GM21529 (cell line): ENCODE results near the gene TET3.

Source experiments
- ATAC-seq: cut with Tn5 transposase; IDR thresholded peaks from one replicate; pipeline ENCODE4 v1.9.1; 2021; ENCODE audit not compliant: unreplicated experiment

The TET3 gene

DNA sequence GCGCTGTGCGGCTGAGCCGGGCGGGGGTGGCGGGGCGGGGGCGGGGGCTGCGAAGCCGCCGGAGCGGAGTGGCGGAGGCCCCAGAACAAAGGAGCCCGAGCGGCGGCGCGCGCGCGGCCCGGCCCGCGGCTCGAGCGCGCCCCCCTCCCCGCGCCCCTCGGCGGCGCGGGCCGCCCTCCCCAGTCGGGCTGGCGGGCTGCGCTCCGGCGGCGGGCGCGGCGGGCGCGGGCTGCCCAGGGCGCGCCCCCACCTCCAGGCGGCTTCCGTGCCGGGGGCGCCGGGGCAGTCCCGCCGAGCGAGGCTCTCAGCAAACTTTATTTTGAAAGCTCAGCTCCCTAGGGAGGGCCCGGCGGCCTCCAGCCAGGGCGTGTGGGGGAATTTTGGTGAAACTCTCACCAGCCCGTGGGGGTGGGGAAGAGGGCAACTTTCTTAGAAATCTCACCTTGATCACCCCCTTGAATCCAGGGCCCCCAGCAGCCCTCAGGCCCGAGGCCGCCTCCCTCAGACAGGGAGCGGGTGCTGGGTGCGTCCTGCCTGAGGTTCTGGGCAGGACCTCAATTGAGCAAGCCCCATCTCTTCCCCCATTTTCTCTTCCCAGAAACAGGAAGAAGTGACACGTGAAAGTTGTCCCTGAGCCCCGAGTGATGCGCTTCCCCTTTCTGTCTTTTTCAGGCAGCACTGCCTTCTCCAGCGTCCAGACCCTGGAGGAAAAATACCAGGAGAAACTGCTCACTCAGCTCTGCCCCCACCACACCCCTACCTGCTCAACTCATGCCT, 786 bp downstream of the TET3 start:
- no peak for ATAC-seq

DNA sequence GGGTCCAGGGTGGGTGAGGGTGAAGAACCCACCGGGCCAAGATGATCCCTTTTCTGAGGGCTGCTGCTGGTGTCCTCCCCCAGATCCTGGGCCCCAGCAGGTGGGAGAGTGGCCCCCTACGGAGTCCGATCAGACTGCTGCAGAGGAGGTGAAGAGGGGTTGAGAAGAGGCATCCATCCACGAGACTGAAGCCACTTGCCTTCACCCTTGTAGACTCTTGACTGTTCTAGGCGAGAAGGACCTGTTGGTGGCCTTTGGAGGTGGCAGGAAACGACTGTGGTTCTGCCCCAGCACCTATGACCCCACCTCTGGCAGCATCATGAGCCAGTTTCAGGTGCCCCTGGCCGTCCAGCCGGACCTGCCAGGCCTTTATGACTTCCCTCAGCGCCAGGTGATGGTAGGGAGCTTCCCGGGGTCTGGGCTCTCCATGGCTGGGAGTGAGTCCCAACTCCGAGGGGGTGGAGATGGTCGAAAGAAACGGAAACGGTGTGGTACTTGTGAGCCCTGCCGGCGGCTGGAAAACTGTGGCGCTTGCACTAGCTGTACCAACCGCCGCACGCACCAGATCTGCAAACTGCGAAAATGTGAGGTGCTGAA, 1.5 kb downstream of the TET3 start:
- no peak for ATAC-seq

DNA sequence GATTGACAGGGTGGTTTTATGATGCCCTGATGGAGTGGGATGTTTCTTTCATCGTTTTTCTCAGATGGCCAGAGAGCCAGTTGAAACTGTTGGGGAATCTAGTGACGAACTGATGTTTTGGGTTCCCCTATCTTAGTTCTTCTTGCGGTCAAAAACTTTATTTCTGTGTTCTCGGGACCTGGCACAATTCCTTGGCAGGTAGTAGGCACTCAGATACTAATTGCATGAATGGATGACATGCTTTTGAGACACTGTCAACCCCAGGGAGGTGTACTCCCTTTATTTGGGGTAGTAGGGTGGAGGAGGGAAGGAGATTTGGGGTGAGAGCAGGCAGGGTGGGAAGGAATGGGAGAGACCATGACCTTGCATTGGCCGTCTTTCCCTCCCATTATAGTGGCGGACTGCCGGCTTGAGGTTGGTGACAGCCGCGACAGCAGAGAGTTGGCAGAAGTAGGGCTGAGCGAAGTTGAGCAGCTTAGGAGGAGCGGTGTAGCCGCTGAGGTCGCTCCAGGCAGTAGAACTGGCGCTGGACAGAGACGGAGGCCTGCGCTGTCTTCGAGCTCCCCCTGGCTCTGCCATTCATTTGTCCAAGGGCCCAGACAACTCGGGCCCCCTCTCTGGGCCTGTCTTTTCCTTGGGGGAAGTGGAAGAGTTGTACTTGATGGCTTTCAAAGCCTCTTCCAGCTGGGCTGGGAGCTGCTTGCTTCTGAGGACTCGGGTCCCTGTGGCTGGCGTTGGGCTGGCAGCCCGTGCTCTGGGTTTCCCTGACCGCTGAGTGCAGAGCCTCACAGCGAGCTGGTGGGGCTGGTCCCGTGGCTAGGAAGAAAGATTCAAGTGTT, 2.6 kb downstream of the TET3 start:
- no peak for ATAC-seq

DNA sequence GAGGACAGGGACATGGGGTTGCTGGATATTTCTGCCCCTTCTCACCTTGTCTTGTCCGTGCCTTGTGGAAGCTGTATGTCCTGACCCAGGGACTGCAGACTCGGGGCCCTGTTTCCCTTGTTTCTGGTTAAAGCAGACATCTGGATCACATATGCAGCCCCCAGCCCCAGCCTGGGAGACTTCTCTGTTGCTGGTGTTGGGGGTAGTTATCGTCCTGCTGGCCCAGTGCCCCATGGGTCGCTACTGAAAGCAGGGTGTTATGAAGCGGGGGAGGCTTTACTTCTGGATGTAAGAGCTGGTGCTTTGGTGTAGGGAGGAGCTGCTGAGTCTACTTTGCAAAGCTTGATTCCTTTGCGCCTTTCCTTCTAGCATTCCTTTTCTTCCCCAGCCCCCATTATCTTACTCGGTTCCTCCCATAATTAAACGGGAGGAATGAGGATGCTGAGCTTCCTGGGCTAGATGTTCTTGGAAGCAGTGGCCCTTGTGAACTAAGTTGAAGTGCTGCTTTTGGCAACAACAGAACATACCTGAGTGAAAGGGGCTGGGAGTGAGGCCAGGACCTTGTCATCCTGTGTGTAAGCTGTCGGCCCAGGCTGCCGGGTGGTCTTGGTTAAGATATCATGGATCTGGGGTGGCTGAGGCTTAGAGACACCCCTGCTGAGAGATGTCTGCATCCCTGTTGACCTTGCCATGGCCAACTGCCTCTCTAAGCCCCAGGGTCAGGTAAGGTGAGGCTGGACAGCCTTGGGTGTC, 3.4 kb downstream of the TET3 start:
- no peak for ATAC-seq

DNA sequence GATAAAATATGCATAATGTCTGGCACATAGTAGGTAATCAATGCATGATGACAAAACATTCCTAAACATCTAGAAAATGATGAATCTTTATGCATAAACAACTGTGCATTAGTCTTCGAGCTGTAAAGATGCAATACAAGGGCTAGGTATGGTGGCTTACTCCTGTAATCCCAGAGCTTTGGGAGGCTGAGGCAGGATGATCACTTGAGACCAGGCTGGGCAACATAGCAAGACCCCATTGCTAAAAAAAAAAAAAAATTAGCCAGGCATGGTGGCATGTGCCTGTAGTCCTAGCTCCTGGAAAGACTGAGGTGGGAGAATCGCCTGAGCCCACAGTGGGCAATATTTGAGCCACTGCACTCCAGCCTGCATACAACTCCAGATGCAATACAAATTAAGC, 5.3 kb downstream of the TET3 start:
- ATAC-seq, result no peak

DNA sequence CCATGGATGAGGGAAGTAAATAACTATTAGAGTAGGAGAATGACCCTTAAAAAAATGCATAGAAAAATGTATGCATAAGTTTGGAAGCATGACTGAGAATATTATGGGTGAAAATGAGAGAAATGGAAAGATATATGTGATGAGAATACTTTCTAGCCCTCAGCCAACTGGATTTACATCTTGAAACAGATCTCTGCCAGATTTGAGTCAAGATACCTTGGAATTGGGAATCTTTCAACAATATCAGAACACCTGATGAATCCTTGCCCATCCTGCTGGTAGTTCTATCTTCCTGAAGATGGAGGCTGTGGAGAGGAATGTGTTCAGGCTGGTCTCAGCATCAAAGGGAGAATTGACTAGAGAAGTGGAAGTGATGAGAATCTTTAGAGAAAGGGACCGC, 5.8 kb downstream of the TET3 start:
- ATAC-seq, result no peak

DNA sequence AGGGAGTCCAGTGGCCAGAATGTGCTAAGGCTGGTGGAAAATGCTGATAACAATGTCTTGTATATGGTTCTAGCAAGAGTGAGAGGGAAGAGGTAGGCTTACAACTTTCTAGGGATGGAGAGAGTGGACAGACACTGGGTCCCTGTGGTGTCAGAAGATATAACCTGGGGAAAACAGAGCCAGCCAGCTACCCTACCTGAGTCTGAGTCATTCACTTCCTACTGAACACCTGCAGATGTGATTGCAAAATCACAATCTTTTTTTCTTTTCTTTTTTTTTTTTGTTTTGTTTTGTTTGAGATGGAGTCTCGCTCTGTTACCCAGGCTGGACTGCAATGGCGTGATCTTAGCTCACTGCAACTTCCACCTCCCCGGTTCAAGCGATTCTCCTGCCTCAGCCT, 7.3 kb downstream of the TET3 start:
- ATAC-seq, result no peak

DNA sequence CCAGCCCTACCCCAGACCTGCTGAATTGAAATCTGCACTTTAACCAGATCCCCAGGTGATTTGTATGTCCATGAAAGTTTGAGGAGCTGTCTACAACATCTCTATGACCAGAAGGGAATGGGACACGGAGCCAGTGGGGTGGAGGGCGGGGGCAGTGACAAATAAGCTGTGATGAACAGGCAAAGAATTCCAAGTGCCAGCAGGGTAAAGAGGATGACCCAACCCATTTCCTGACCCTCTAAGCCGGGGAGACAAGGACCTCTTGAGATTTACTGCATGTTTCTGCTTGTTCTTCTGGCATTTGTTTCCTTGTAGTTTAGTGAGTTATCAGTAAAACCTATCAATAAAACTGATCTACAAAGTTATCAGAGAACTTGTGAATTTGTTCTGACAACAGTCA, 8.7 kb downstream of the TET3 start:
- ATAC-seq, result no peak

DNA sequence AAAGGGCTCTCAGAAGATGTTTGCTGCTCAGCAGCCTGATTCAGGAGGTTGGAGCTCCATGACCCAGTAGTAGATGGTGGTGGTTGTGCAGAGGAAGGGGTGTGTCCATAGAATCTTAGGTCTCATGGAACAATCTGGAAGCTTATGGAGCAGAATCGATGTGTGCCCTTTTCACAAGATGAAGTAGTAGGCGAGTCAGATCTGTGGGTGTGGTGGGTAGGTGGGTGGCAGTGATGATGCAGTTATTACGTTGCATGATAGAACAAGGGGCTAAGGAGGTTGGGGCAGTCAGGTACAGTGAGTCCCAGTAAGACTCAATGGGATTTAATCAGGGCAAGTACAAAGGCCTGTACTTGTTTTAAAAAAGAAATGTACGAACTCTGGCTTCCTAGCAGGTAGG, 9.1 kb downstream of the TET3 start:
- ATAC-seq, result no peak

DNA sequence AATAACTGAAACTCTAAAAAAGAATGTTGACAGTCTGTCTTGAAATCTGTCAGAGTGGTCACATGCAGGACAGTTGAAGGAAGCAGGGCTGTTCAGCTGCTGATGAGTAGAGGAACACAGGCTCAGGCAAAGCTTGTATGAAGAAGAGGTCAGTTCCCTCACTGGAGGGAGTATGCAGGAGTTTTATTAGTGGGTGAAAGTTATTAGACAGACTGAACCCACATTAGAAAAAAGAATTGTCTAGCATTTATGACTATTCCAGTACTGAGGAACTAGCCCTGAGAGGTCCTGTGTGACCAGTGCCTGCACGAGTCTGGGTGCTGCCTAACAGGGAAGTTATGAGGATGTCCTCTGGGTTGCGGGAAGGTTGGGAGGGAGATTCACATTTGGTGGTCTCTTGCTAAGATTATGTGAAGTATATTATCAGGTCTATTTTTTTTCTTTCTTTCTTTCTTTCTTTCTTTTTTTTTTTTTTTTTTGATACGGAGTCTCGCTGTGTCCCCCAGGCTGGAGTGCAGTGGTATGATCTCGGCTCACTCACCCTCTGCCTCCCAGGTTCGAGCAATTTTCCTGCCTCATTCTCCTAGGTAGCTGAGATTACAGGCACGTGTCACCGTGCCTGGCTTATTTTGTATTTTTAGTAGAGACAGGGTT, 9.6 kb downstream of the TET3 start:
- no peak for ATAC-seq

DNA sequence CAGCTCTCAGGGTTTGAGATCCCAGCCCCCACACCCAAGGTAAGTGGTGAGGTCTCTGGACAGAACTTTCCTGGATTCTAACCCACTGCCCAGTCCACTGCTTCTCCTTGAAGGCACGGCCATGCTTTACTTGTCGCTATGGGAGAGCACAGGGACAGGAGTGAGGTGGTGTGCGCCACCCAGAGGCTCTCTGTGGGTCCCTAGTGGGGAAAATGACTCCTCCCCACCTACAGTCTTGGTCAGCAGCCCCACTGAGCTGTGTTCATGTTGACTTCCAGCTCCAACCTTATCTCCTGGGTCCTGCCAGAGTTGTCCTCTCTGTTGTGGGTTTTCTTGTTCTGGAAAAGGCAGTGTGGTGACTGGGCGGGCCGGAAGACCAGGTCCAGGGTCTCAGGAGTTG, 11.1 kb downstream of the TET3 start:
- no peak for ATAC-seq

DNA sequence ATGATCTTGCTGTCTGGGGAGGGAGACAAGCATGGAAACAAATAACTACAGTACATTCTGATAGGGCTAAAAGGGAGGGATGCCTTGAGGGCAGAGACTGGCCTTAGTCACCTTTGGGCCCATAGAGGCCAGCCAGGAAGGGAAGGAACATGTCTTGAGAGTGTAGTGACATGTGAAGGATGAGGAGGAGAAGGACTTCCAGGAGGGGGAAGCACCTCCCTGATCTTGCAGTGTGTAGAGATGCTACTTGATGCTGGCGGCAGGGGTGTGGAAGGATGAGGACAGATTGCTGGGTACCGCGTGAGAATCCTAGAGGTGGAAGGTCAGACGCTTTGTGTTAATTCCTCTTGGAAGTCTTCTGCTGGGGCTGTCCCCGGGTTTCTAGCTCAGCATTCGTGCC, 13.1 kb downstream of the TET3 start:
- ATAC-seq, result no peak

DNA sequence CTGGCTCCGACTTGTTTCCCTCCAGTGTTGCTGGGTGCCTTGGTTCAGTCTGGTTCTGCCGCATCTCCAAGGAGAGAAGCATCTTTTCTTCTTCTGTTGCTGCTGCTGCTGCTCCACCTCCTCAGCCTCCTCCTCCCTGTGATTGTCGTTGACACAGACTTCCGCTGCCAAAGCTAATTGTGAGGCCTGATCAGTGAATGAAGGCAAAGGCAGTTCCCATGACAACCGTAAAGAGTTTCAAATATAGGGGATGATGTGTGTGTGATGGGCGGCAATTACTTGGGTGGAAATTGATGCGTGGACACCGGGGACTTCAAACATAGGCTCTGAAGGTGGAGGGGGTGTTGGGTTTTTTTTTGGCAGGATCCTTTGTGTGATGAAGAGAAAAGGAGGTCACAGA, 13.7 kb downstream of the TET3 start:
- no peak for ATAC-seq

DNA sequence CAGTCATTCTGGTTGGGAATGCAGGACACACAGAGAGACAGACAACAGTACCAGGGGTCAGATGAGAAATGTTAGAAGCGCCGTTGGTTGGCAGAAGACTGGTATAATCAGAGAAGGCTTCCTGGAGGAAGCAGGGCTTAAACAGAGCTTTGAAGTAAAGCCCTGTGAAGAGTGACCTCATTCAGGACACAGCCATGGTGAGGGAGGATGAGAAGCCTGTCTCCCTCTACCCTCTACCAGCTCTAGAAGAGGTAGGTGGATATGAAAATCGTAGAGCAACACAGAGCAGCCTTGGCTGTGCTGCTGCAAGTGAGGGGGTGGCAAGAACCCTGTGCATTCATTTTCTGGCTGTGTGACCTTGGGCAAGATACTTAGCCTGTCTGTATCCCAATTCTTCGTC, 14.2 kb downstream of the TET3 start:
- ATAC-seq, result no peak

DNA sequence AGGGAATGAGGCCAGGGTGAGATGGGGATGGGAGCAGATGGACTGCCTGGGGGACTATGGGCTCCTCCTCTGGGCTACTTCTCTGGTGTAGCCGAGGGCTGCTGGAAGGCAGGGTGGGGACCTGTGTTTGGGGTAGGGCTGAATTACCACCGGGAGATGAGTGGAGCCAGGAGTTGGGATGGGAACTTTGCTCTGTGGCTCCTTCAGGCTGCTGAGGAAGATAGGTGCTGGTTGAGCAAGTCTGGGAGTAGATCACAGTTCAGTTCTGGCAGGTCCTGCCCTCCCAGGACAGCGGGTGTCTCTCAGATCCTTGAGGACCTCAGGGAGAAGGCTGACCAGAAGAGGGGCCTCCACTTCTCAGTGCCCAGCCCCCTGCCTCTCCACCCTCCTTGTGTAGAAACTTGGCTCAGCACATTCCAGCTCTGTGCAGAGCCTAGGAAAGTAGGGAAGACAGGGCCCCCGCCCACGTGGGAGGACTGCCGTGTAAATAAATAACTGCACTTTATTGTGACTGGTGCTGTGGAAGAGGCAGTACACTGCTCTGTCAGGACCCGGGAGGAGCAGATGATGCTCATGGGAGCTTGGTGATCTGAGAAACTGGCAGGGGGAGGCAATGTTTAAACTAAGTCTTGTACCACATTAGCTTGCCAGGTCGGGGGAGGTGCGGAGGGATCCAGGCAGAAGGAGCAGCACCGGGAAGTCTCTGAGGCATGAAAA, 15.3 kb downstream of the TET3 start:
- no peak for ATAC-seq

DNA sequence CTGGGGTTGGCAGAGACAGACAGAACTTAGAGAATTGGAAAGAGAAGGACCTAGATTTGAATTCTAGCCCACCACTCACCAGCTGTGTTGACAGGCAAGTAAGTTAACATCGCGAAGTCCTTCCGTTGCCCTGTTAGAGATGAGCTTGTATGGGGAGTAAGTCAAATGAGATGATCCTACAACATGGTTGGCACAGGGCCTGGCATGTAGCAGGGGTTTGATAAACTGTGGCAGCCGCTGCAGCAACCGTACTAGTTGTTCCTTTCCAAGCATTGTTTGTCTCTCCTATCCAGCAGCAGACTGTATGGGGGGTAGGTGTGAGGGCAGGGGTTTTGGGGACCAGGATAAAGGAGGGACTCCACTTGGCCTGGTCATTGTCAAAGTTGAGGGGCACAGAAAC, 16.0 kb downstream of the TET3 start:
- no peak for ATAC-seq

DNA sequence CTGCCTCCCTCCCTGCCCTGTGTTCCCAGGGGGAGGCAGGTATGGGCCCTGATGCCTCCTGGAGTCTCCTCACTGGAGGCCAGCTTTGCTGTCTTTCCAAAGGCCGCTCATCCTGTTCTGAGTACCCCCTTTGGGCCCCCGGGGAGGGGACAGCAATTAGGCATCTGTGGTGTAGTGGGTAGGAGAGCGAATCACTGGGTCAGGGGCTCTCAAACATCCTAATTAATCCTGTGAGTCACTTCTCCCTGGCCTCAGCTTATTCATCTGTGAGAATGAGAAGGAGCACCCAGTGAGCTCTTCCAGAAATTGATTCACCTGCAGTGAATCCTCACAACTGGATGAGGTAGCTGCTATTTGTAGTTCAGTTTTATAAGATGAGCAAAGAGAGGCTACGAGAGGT, 16.4 kb downstream of the TET3 start:
- ATAC-seq, result no peak

DNA sequence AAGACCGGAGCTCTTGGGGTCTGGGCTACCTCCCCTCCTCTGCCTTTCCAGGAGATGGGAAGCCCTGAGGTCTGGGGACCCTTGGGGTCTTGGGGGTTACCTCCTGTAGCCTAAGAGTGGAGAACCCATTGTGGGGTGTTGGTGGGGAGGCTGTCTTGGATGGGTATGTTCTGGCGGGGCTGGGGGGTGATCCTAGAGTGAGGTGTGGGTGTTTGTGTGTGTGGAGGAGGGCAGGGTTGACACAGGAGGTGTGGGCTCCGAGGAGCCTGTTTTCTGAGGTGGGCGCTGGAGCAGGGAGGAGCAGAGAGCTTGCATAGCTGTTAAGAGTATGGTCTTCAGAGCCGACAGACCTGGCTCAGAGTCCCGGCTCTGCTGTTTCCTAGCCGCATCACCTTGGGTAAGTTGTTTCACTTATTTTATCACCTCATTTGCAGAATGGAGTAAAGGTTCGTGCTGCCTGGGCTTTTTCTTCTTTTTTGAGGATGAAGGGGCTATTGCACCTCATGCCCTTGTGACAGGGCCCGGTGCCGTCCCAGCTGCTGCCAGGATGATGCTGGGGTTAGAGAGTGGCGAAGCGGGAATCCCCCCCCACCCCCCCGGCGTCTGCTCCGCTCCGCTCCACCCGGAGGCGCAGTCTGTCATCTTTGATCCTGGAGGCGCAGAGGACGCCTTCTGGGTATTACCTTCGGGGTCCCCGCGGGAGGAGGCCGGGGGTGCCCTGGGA, 17.2 kb downstream of the TET3 start:
- ATAC-seq, result peak; percentile 38
